Epithelial cell of esophagus (primary cell): ENCODE measurements around the gene ACTL8.

Experiments
- DNase-seq: peaks from one replicate; pipeline ENCODE4 v3.0.0; 2010; ENCODE audit warnings: low read depth
- H3K4me3 ChIP-seq: 2 replicates; pipeline ENCODE4 v1.5.1; 2011; ENCODE audit warnings: mild to moderate bottlenecking, low read length, control low read depth
- CTCF ChIP-seq: IDR thresholded peaks from 2 replicates; pipeline ENCODE4 v1.5.1; 2011; ENCODE audit warnings: low read depth, mild to moderate bottlenecking, low read length, control low read depth, inconsistent platforms; ENCODE audit not compliant: insufficient read depth; ENCODE audit errors: missing control alignments

ACTL8 gene

DNA sequence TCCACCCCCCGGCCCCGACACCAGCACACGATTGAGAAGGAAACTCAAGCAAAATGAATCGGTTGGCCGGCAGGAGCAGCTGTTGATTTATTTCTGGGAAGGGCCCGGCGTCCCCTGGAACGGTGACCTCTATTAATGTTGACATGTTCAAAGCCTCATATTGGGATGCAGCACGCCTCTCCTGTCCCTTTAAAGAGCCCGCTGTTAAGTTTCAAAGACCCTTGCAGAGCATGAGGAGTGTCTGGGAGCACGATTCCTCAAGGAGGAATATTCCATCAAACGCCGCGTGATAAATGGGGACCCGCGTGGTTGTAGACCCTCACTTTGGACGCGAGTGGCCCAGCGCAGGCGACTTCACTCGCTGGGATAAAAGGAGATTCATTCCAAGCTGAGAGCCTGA is 21.5 kb upstream of the ACTL8 start:
- no peak for TF ChIP-seq CTCF
- no peak overlapping the region for H3K4me3 ChIP-seq
- DNase-seq: no peak

- DNase-seq: no peak
- no peak overlapping the region for H3K4me3 ChIP-seq
- TF ChIP-seq CTCF: no peak
Measured at GRCh38 chr1:17734609-17735008, 20.5 kb upstream of the ACTL8 start.

DNA sequence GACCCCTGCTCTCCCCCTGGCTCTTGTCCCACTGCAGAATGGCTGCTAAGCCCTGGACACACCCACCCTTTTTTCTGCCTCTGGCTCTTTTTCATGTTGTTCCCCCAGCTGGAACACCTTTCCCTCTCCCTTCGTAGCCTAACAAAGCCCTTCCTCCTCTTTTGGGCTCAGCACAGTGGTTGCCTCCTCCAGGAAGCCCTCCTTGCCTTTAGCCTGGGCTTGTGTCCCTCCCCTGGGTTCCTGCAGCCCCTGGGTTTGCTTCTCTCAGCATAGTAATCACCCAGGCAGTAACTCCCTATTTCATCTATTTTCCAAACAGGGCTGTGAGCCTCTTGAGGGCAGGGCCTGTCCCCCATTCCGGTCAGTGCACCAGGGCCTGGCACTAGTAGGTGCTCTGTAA is 19.8 kb upstream of the ACTL8 start:
- no peak overlapping the region for H3K4me3 ChIP-seq
- DNase-seq: no peak
- TF ChIP-seq CTCF: no peak

DNA sequence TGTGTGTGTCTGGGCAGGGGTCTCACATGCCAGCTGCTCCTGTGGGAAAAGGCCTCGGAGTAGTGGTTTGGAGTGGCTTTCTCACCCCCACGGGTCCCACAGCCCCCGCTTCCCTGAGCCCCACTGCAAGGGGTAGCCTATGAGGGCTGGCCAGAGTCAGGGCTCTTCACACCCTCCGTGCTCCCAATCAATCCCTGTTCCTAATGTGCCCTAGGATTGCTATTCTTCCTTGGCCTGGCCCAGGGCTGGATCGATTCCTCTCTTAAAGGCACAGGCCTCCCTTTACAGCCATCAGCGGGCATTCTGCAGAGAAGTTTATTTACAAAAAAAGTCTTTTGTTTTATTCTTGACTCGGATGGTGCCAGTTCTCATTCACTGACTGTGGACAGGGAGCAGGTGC is 19.3 kb upstream of the ACTL8 start:
- no peak for TF ChIP-seq CTCF
- no peak for DNase-seq
- H3K4me3 ChIP-seq: no peak overlapping the region

DNA sequence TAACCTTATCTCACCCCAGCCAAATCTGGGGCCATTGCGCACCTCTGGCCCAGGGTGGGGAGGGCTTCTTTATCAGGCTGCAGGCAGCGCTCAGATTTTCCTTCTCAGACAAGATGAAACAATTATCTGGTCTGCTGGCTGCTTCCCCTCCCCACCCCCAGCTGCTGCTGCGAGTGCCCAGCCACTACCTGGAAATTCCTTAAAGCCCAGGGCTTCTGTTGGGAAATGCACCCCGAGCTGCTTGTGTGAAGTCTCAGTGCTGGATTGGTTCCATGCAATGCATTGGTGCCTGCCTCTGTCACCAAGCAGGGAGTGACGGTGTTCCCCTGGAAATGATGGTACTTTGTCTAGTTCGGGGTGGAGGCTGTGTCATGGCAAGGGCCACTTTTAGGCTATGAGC is 18.5 kb upstream of the ACTL8 start:
- TF ChIP-seq CTCF: no peak
- no peak for DNase-seq

GRCh38 chr1:17739050-17739449 is 16.1 kb upstream of the ACTL8 start:
- no peak for TF ChIP-seq CTCF
- no peak for DNase-seq
- H3K4me3 ChIP-seq: no peak overlapping the region

More for the DNA sequence above, 18.5 kb upstream of the ACTL8 start:
- H3K4me3 ChIP-seq: no peak overlapping the region

- no peak for DNase-seq
- no peak overlapping the region for H3K4me3 ChIP-seq
- no peak for TF ChIP-seq CTCF
Measured at GRCh38 chr1:17741052-17741451, 14.1 kb upstream of the ACTL8 start.
